ENCODE results near the gene ZNF516. TPM values are rescaled to one million over a fixed set of nuclear protein-coding genes. Genes with fewer than 3 reads are reported as not detected.
A peak's percentile ranks its signal among the peaks of the same experiment; 100 is the strongest.

The ZNF516 gene
- total and polyA plus RNA-seq, 2 of the 13 experiments (the other 11 are each of a cell fraction or from before 2014, with no cell fraction given), result 16.6 to 18.7 TPM

DNA sequence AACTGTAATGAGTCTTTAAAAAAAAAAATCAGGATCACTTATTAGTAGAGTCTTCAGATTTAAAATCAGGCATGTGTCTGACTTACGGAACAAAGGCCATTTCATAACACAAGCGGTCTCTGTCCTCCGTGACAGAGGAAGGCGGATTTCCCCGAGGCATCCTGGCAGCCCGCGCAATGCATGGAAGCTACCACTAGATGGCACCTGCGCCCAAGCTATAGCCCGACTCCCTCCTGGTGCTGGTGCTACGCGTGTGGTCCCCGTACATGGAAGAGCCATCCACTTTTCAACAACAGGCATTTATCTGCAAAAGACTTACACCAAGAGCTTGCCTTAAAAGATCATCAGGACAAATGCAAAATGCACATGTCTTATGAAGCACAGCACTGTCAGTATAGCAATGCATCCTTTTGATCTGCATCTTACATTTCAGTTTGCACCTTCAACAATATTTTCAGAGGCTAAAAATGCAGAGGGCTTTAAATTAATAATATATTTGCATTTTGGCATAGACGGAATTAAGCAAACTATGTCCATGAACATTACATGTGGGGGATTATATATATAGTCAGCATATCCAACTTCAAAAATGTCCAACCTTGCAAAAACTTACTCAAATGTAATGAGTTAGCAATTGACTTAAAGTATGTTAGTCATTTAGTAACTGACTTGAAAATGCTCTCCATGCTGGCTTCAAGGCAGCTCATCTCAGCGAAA is 96.0 kb downstream of the ZNF516 start:
- WGBS (ENCODE audit: low lambda C conversion rate), result 26% methylated on average over 9 of the region's 14 CpGs
- Histone ChIP-seq H3K4me3 (replicated peaks in 1 of 3; ENCODE audit: insufficient read depth in 1 of 3, low read depth in 2 of 3, low read length in 3 of 3) (no peak overlapping the region), H3K27me3 (ENCODE audit: control insufficient read depth in 1 of 2, insufficient read depth in 2 of 2, low read length in 2 of 2) (no peaks in the 10 kb centered on the region), H3K9me3 (ENCODE audit: low read length) (no peaks in the 10 kb centered on the region), H3K4me1 (ENCODE audit: insufficient read depth, low read length) (peaks cover 9% of the 10 kb centered on the region; the same call in 1 of the 2 replicates), H3K9ac (ENCODE audit: insufficient read depth, low read depth, low read length) (no peak overlapping the region), H3K79me2 (ENCODE audit: insufficient read depth, low read length) (peaks cover 45% of the 10 kb centered on the region), H4K20me1 (ENCODE audit: insufficient read depth, low read length) (peaks cover 69% of the 10 kb centered on the region), H3K36me3 (replicated peaks in 1 of 2; ENCODE audit: control insufficient read depth in 1 of 2, insufficient read depth in 2 of 2, low read length in 2 of 2) (peaks cover 4 to 29% of the 10 kb centered on the region in 2 experiments), H3K27ac (ENCODE audit: extremely low read length, insufficient read depth, low read length) (no peak overlapping the region), H2AFZ (ENCODE audit: low read length) (no peak overlapping the region), H3K4me2 (ENCODE audit: low read depth, low read length) (no peak overlapping the region)
- FAIRE-seq (peak; percentile 88), DNase-seq (ENCODE audit: low spot score) (peak; percentile 62), ATAC-seq (peak; percentile 93)
- BruUV-seq (replicated peaks), result no TSS peak
- CTCF ChIA-PET (ENCODE audit: low intra/inter-chr PET ratio, low total read pairs), result interaction anchor here (1.2 to 2.0 kb wide), 4 partner anchors 284 to 311 kb away, joined by 3 to 17 read pairs (median 10); no protein-coding TSS in a partner anchor
- POLR2A ChIA-PET, result no interaction called here
- in situ Hi-C loops (cut with HindIII; ENCODE audit: extremely low pct_ligation_motif_present, low pct_unique_long_range_greater_than_20kb), result loop anchor here (5.0 kb wide), 1 partner anchor 288 kb away; no protein-coding TSS in a partner anchor
- intact Hi-C loops (cut with micrococcal nuclease; ENCODE audit: unreplicated experiment), result loop anchor here (1.0 kb wide), 2 partner anchors 287 to 310 kb away; no protein-coding TSS in a partner anchor
- no peak for TF ChIP-seq ZFAT (CRISPR knock-in tag; conservative IDR thresholded peaks at IDR 0.05)
- TF ChIP-seq GATAD2A (CRISPR knock-in tag; IDR thresholded peaks at IDR 0.05), result peak; percentile 45
- TF ChIP-seq, protein P1, sequence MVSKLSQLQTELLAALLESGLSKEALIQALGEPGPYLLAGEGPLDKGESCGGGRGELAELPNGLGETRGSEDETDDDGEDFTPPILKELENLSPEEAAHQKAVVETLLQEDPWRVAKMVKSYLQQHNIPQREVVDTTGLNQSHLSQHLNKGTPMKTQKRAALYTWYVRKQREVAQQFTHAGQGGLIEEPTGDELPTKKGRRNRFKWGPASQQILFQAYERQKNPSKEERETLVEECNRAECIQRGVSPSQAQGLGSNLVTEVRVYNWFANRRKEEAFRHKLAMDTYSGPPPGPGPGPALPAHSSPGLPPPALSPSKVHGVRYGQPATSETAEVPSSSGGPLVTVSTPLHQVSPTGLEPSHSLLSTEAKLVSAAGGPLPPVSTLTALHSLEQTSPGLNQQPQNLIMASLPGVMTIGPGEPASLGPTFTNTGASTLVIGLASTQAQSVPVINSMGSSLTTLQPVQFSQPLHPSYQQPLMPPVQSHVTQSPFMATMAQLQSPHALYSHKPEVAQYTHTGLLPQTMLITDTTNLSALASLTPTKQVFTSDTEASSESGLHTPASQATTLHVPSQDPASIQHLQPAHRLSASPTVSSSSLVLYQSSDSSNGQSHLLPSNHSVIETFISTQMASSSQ (IDR thresholded peaks at IDR 0.05; ENCODE audit: low read depth), result no peak
- TF ChIP-seq, protein P1 (CRISPR knock-in tag; IDR thresholded peaks at IDR 0.05; ENCODE audit: borderline replicate concordance), result no peak
- 0 out of 2 replicates have a peak, but pooled peaks have one; percentile 35 for TF ChIP-seq ELF3 (CRISPR knock-in tag; IDR thresholded peaks at IDR 0.05)
- no peak for TF ChIP-seq ZNF776 (CRISPR knock-in tag; IDR thresholded peaks at IDR 0.05)
- no peak for TF ChIP-seq ATRX (CRISPR knock-in tag; IDR thresholded peaks at IDR 0.05; ENCODE audit: borderline replicate concordance)
- TF ChIP-seq CBX5 (CRISPR knock-in tag; IDR thresholded peaks at IDR 0.05; ENCODE audit: borderline replicate concordance), result peak; percentile 63; the same call in 1 of the 2 replicates
- no peak for TF ChIP-seq CBX2 (IDR thresholded peaks at IDR 0.05; ENCODE audit: low read depth, low read length)
- no peak for TF ChIP-seq CBX2 (CRISPR knock-in tag; IDR thresholded peaks at IDR 0.05; ENCODE audit: low read depth)
- TF ChIP-seq MZF1 (CRISPR knock-in tag; IDR thresholded peaks at IDR 0.05; ENCODE audit: borderline replicate concordance), result no peak
- peak; percentile 75 for TF ChIP-seq TEAD3 (CRISPR knock-in tag; optimal IDR thresholded peaks at IDR 0.05; ENCODE audit: borderline replicate concordance)
- TF ChIP-seq, protein P2, sequence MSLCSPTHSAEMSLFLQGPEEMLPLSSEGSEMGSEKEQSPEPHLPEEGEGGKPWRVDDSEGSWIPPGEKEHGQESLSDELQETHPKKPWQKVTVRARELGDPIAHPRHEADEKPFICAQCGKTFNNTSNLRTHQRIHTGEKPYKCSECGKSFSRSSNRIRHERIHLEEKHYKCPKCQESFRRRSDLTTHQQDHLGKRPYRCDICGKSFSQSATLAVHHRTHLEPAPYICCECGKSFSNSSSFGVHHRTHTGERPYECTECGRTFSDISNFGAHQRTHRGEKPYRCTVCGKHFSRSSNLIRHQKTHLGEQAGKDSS (CRISPR knock-in tag; IDR thresholded peaks at IDR 0.05; ENCODE audit: borderline replicate concordance, low read depth), result no peak
- TF ChIP-seq CAMTA2 (CRISPR knock-in tag; IDR thresholded peaks at IDR 0.05; ENCODE audit: borderline replicate concordance), result no peak
- TF ChIP-seq, protein P3, sequence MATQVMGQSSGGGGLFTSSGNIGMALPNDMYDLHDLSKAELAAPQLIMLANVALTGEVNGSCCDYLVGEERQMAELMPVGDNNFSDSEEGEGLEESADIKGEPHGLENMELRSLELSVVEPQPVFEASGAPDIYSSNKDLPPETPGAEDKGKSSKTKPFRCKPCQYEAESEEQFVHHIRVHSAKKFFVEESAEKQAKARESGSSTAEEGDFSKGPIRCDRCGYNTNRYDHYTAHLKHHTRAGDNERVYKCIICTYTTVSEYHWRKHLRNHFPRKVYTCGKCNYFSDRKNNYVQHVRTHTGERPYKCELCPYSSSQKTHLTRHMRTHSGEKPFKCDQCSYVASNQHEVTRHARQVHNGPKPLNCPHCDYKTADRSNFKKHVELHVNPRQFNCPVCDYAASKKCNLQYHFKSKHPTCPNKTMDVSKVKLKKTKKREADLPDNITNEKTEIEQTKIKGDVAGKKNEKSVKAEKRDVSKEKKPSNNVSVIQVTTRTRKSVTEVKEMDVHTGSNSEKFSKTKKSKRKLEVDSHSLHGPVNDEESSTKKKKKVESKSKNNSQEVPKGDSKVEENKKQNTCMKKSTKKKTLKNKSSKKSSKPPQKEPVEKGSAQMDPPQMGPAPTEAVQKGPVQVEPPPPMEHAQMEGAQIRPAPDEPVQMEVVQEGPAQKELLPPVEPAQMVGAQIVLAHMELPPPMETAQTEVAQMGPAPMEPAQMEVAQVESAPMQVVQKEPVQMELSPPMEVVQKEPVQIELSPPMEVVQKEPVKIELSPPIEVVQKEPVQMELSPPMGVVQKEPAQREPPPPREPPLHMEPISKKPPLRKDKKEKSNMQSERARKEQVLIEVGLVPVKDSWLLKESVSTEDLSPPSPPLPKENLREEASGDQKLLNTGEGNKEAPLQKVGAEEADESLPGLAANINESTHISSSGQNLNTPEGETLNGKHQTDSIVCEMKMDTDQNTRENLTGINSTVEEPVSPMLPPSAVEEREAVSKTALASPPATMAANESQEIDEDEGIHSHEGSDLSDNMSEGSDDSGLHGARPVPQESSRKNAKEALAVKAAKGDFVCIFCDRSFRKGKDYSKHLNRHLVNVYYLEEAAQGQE (IDR thresholded peaks at IDR 0.05; ENCODE audit: borderline replicate concordance in 1 of 2, low read depth in 1 of 2, low read length in 2 of 2), result no peak
